ENCODE results near the gene MED15.
"Not testable (repeated sequence)": the region's sequence is repeated elsewhere in the genome, so short reads cannot be mapped to it uniquely, and the experiment has no call there.

The MED15 gene

GRCh38 chr22:20508067-20508755, 801 bp downstream of the MED15 start:
- H3K27me3 ChIP-seq (ENCODE audit: control insufficient read depth, insufficient read depth, low read length); H3K36me3 ChIP-seq (ENCODE audit: control insufficient read depth, insufficient read depth, low read length): not testable (repeated sequence)
- peak overlapping the region; percentile 95 for H3K27ac ChIP-seq (ENCODE audit: low read depth, low read length)
- peaks cover 17% of the 10 kb centered on the region for H3K4me1 ChIP-seq (ENCODE audit: control insufficient read depth, insufficient read depth, low read length)
- H3K9ac ChIP-seq (ENCODE audit: low read length), result peak overlapping the region; percentile 92
- peak overlapping the region; percentile 79 for H3K4me3 ChIP-seq (ENCODE audit: low read length)

- Histone ChIP-seq H3K36me3 (ENCODE audit: control insufficient read depth, insufficient read depth, low read length) (no peaks in the 10 kb centered on the region), H3K4me3 (ENCODE audit: low read length) (peak overlapping the region; percentile 79), H3K9ac (ENCODE audit: low read length) (no peak overlapping the region), H3K27ac (ENCODE audit: low read depth, low read length) (peak overlapping the region; percentile 81), H3K4me1 (ENCODE audit: control insufficient read depth, insufficient read depth, low read length) (peaks cover 17% of the 10 kb centered on the region), H3K27me3 (ENCODE audit: control insufficient read depth, insufficient read depth, low read length) (no peaks in the 10 kb centered on the region)
Observed at GRCh38 chr22:20508815-20509271, 1.4 kb downstream of the MED15 start.

- Histone ChIP-seq H3K4me3 (ENCODE audit: low read length) (peak overlapping the region; percentile 79), H3K27me3 (ENCODE audit: control insufficient read depth, insufficient read depth, low read length) (no peaks in the 10 kb centered on the region), H3K27ac (ENCODE audit: low read depth, low read length) (peak overlapping the region; percentile 81), H3K9ac (ENCODE audit: low read length) (no peak overlapping the region), H3K4me1 (ENCODE audit: control insufficient read depth, insufficient read depth, low read length) (peaks cover 17% of the 10 kb centered on the region), H3K36me3 (ENCODE audit: control insufficient read depth, insufficient read depth, low read length) (peaks cover 1% of the 10 kb centered on the region)
Observed at GRCh38 chr22:20509344-20510047, 2.1 kb downstream of the MED15 start.

- peak overlapping the region; percentile 6 for H3K27ac ChIP-seq (ENCODE audit: low read depth, low read length)
- peaks cover 5% of the 10 kb centered on the region for H3K36me3 ChIP-seq (ENCODE audit: control insufficient read depth, insufficient read depth, low read length)
- no peaks in the 10 kb centered on the region for H3K27me3 ChIP-seq (ENCODE audit: control insufficient read depth, insufficient read depth, low read length)
- peaks cover 22% of the 10 kb centered on the region for H3K4me1 ChIP-seq (ENCODE audit: control insufficient read depth, insufficient read depth, low read length)
- H3K9ac ChIP-seq (ENCODE audit: low read length), result no peak overlapping the region
- no peak overlapping the region for H3K4me3 ChIP-seq (ENCODE audit: low read length)
Observed at GRCh38 chr22:20510811-20511577, 3.6 kb downstream of the MED15 start.

- Histone ChIP-seq H3K36me3 (ENCODE audit: control insufficient read depth, insufficient read depth, low read length) (peaks cover 5% of the 10 kb centered on the region), H3K4me1 (ENCODE audit: control insufficient read depth, insufficient read depth, low read length) (peaks cover 22% of the 10 kb centered on the region)
Observed at GRCh38 chr22:20511578-20512229, 4.3 kb downstream of the MED15 start.

GRCh38 chr22:20514658-20515406, 7.4 kb downstream of the MED15 start:
- peaks cover 15% of the 10 kb centered on the region for H3K4me1 ChIP-seq (ENCODE audit: control insufficient read depth, insufficient read depth, low read length)
- H3K27me3 ChIP-seq (ENCODE audit: control insufficient read depth, insufficient read depth, low read length), result no peaks in the 10 kb centered on the region
- peaks cover 8% of the 10 kb centered on the region for H3K36me3 ChIP-seq (ENCODE audit: control insufficient read depth, insufficient read depth, low read length)
- H3K4me3 ChIP-seq (ENCODE audit: low read length), result no peak overlapping the region
- no peak overlapping the region for H3K9ac ChIP-seq (ENCODE audit: low read length)
- peak overlapping the region; percentile 15 for H3K27ac ChIP-seq (ENCODE audit: low read depth, low read length)

More at GRCh38 chr22:20511578-20512229, 4.3 kb downstream of the MED15 start:
- H3K27me3 ChIP-seq (ENCODE audit: control insufficient read depth, insufficient read depth, low read length), result no peaks in the 10 kb centered on the region
- no peak overlapping the region for H3K4me3 ChIP-seq (ENCODE audit: low read length)
- H3K27ac ChIP-seq (ENCODE audit: low read depth, low read length), result no peak overlapping the region
- H3K9ac ChIP-seq (ENCODE audit: low read length), result no peak overlapping the region

GRCh38 chr22:20516399-20516798, 9.0 kb downstream of the MED15 start:
- H3K27me3 ChIP-seq (ENCODE audit: control insufficient read depth, insufficient read depth, low read length), result no peaks in the 10 kb centered on the region
- peaks cover 5% of the 10 kb centered on the region for H3K4me1 ChIP-seq (ENCODE audit: control insufficient read depth, insufficient read depth, low read length)
- H3K27ac ChIP-seq (ENCODE audit: low read depth, low read length), result no peak overlapping the region
- H3K4me3 ChIP-seq (ENCODE audit: low read length), result no peak overlapping the region
- no peak overlapping the region for H3K9ac ChIP-seq (ENCODE audit: low read length)
- H3K36me3 ChIP-seq (ENCODE audit: control insufficient read depth, insufficient read depth, low read length), result peaks cover 13% of the 10 kb centered on the region

GRCh38 chr22:20517422-20517821, 10.0 kb downstream of the MED15 start:
- Histone ChIP-seq H3K27me3 (ENCODE audit: control insufficient read depth, insufficient read depth, low read length) (no peaks in the 10 kb centered on the region), H3K27ac (ENCODE audit: low read depth, low read length) (no peak overlapping the region), H3K4me1 (ENCODE audit: control insufficient read depth, insufficient read depth, low read length) (peaks cover 4% of the 10 kb centered on the region), H3K36me3 (ENCODE audit: control insufficient read depth, insufficient read depth, low read length) (peaks cover 13% of the 10 kb centered on the region), H3K4me3 (ENCODE audit: low read length) (no peak overlapping the region), H3K9ac (ENCODE audit: low read length) (no peak overlapping the region)

- Histone ChIP-seq H3K27me3 (ENCODE audit: control insufficient read depth, insufficient read depth, low read length) (no peaks in the 10 kb centered on the region), H3K4me3 (ENCODE audit: low read length) (no peak overlapping the region), H3K4me1 (ENCODE audit: control insufficient read depth, insufficient read depth, low read length) (peaks cover 4% of the 10 kb centered on the region), H3K9ac (ENCODE audit: low read length) (no peak overlapping the region), H3K36me3 (ENCODE audit: control insufficient read depth, insufficient read depth, low read length) (peaks cover 13% of the 10 kb centered on the region), H3K27ac (ENCODE audit: low read depth, low read length) (no peak overlapping the region)
Observed at GRCh38 chr22:20517841-20518592, 10.6 kb downstream of the MED15 start.

- Histone ChIP-seq H3K4me3 (ENCODE audit: low read length) (no peak overlapping the region), H3K36me3 (ENCODE audit: control insufficient read depth, insufficient read depth, low read length) (peaks cover 11% of the 10 kb centered on the region), H3K27ac (ENCODE audit: low read depth, low read length) (no peak overlapping the region), H3K4me1 (ENCODE audit: control insufficient read depth, insufficient read depth, low read length) (peaks cover 4% of the 10 kb centered on the region), H3K27me3 (ENCODE audit: control insufficient read depth, insufficient read depth, low read length) (no peaks in the 10 kb centered on the region), H3K9ac (ENCODE audit: low read length) (no peak overlapping the region)
Observed at GRCh38 chr22:20519558-20519957, 12.1 kb downstream of the MED15 start.

GRCh38 chr22:20520093-20520511, 12.7 kb downstream of the MED15 start:
- Histone ChIP-seq H3K27ac (ENCODE audit: low read depth, low read length) (no peak overlapping the region), H3K36me3 (ENCODE audit: control insufficient read depth, insufficient read depth, low read length) (peaks cover 8% of the 10 kb centered on the region), H3K27me3 (ENCODE audit: control insufficient read depth, insufficient read depth, low read length) (no peaks in the 10 kb centered on the region), H3K4me3 (ENCODE audit: low read length) (no peak overlapping the region), H3K9ac (ENCODE audit: low read length) (no peak overlapping the region), H3K4me1 (ENCODE audit: control insufficient read depth, insufficient read depth, low read length) (peaks cover 1% of the 10 kb centered on the region)
